ENCODE results near the gene NUDC.

Gene NUDC

GRCh38 chr1:26923711-26924110 is 2.2 kb downstream of the NUDC start:
- Histone ChIP-seq H3K4me1 (ENCODE audit: control insufficient read depth in 2 of 2, insufficient read depth in 2 of 2, low read length in 2 of 2) (peaks cover 19% of the 10 kb centered on the region in 2 donors), H3K36me3 (ENCODE audit: control insufficient read depth in 2 of 2, insufficient read depth in 2 of 2, low read length in 2 of 2) (peaks cover 17 to 25% of the 10 kb centered on the region in 2 donors), H3K4me3 (ENCODE audit: low read length in 2 of 2) (no peak overlapping the region)

GRCh38 chr1:26932531-26932930 is 11.0 kb downstream of the NUDC start:
- Histone ChIP-seq H3K4me3 (ENCODE audit: low read length in 2 of 2) (no peak overlapping the region), H3K9ac (ENCODE audit: low read depth in 1 of 2, low read length in 2 of 2) (no peak overlapping the region), H3K27ac (ENCODE audit: low read depth in 2 of 2, low read length in 2 of 2) (no peak overlapping the region), H3K9me3 (ENCODE audit: control insufficient read depth in 2 of 2, low read length in 2 of 2) (no peaks in the 10 kb centered on the region), H3K36me3 (ENCODE audit: control insufficient read depth in 2 of 2, insufficient read depth in 2 of 2, low read length in 2 of 2) (peaks cover 28 to 33% of the 10 kb centered on the region in 2 donors), H3K4me1 (ENCODE audit: control insufficient read depth in 2 of 2, insufficient read depth in 2 of 2, low read length in 2 of 2) (no peaks in the 10 kb centered on the region), H3K27me3 (ENCODE audit: control insufficient read depth in 2 of 2, insufficient read depth in 2 of 2, low read length in 2 of 2) (no peaks in the 10 kb centered on the region)

More at GRCh38 chr1:26923711-26924110, 2.2 kb downstream of the NUDC start:
- Histone ChIP-seq H3K9ac (ENCODE audit: low read depth in 1 of 2, low read length in 2 of 2) (no peak overlapping the region), H3K27ac (ENCODE audit: low read depth in 2 of 2, low read length in 2 of 2) (no peak overlapping the region), H3K9me3 (ENCODE audit: control insufficient read depth in 2 of 2, low read length in 2 of 2) (no peaks in the 10 kb centered on the region), H3K27me3 (ENCODE audit: control insufficient read depth in 2 of 2, insufficient read depth in 2 of 2, low read length in 2 of 2) (no peaks in the 10 kb centered on the region)

- H3K27ac ChIP-seq (ENCODE audit: low read depth in 2 of 2, low read length in 2 of 2): no peak overlapping the region
- H3K4me3 ChIP-seq (ENCODE audit: low read length in 2 of 2): no peak overlapping the region
- H3K9ac ChIP-seq (ENCODE audit: low read depth in 1 of 2, low read length in 2 of 2): no peak overlapping the region
- no peaks in the 10 kb centered on the region for H3K27me3 ChIP-seq (ENCODE audit: control insufficient read depth in 2 of 2, insufficient read depth in 2 of 2, low read length in 2 of 2)
- H3K9me3 ChIP-seq (ENCODE audit: control insufficient read depth in 2 of 2, low read length in 2 of 2): no peaks in the 10 kb centered on the region
- H3K4me1 ChIP-seq (ENCODE audit: control insufficient read depth in 2 of 2, insufficient read depth in 2 of 2, low read length in 2 of 2): no peaks in the 10 kb centered on the region
- H3K36me3 ChIP-seq (ENCODE audit: control insufficient read depth in 2 of 2, insufficient read depth in 2 of 2, low read length in 2 of 2): peaks cover 20 to 36% of the 10 kb centered on the region in 2 donors
Measured at GRCh38 chr1:26936823-26937222, 15.3 kb downstream of the NUDC start.

GRCh38 chr1:26938004-26938658 is 16.6 kb downstream of the NUDC start:
- Histone ChIP-seq H3K4me3 (ENCODE audit: low read length in 2 of 2) (no peak overlapping the region), H3K27me3 (ENCODE audit: control insufficient read depth in 2 of 2, insufficient read depth in 2 of 2, low read length in 2 of 2) (no peaks in the 10 kb centered on the region), H3K9me3 (ENCODE audit: control insufficient read depth in 2 of 2, low read length in 2 of 2) (no peaks in the 10 kb centered on the region), H3K36me3 (ENCODE audit: control insufficient read depth in 2 of 2, insufficient read depth in 2 of 2, low read length in 2 of 2) (peaks cover 32 to 44% of the 10 kb centered on the region in 2 donors), H3K4me1 (ENCODE audit: control insufficient read depth in 2 of 2, insufficient read depth in 2 of 2, low read length in 2 of 2) (no peaks in the 10 kb centered on the region), H3K9ac (ENCODE audit: low read depth in 1 of 2, low read length in 2 of 2) (no peak overlapping the region), H3K27ac (ENCODE audit: low read depth in 2 of 2, low read length in 2 of 2) (no peak overlapping the region)

- no peak overlapping the region for H3K9ac ChIP-seq (ENCODE audit: low read depth in 1 of 2, low read length in 2 of 2)
- H3K27me3 ChIP-seq (ENCODE audit: control insufficient read depth in 2 of 2, insufficient read depth in 2 of 2, low read length in 2 of 2): no peaks in the 10 kb centered on the region
- H3K9me3 ChIP-seq (ENCODE audit: control insufficient read depth in 2 of 2, low read length in 2 of 2): no peaks in the 10 kb centered on the region
- H3K36me3 ChIP-seq (ENCODE audit: control insufficient read depth in 2 of 2, insufficient read depth in 2 of 2, low read length in 2 of 2): peaks cover 36 to 48% of the 10 kb centered on the region in 2 donors
- H3K4me3 ChIP-seq (ENCODE audit: low read length in 2 of 2): no peak overlapping the region
- H3K27ac ChIP-seq (ENCODE audit: low read depth in 2 of 2, low read length in 2 of 2): no peak overlapping the region
- no peaks in the 10 kb centered on the region for H3K4me1 ChIP-seq (ENCODE audit: control insufficient read depth in 2 of 2, insufficient read depth in 2 of 2, low read length in 2 of 2)
Measured at GRCh38 chr1:26938659-26939025, 17.1 kb downstream of the NUDC start.

GRCh38 chr1:26941311-26941710 is 19.8 kb downstream of the NUDC start:
- H3K36me3 ChIP-seq (ENCODE audit: control insufficient read depth in 2 of 2, insufficient read depth in 2 of 2, low read length in 2 of 2): peaks cover 38 to 57% of the 10 kb centered on the region in 2 donors

GRCh38 chr1:26942656-26943055 is 21.1 kb downstream of the NUDC start:
- Histone ChIP-seq H3K36me3 (ENCODE audit: control insufficient read depth in 2 of 2, insufficient read depth in 2 of 2, low read length in 2 of 2) (peaks cover 41 to 59% of the 10 kb centered on the region in 2 donors), H3K4me3 (ENCODE audit: low read length in 2 of 2) (no peak overlapping the region)

More at GRCh38 chr1:26941311-26941710, 19.8 kb downstream of the NUDC start:
- Histone ChIP-seq H3K27ac (ENCODE audit: low read depth in 2 of 2, low read length in 2 of 2) (no peak overlapping the region), H3K27me3 (ENCODE audit: control insufficient read depth in 2 of 2, insufficient read depth in 2 of 2, low read length in 2 of 2) (no peaks in the 10 kb centered on the region), H3K4me3 (ENCODE audit: low read length in 2 of 2) (no peak overlapping the region), H3K4me1 (ENCODE audit: control insufficient read depth in 2 of 2, insufficient read depth in 2 of 2, low read length in 2 of 2) (peaks cover 7 to 14% of the 10 kb centered on the region in 2 donors), H3K9me3 (ENCODE audit: control insufficient read depth in 2 of 2, low read length in 2 of 2) (no peaks in the 10 kb centered on the region), H3K9ac (ENCODE audit: low read depth in 1 of 2, low read length in 2 of 2) (no peak overlapping the region)

GRCh38 chr1:26945138-26945537 is 23.6 kb downstream of the NUDC start:
- H3K4me1 ChIP-seq (ENCODE audit: control insufficient read depth in 2 of 2, insufficient read depth in 2 of 2, low read length in 2 of 2): peaks cover 10 to 17% of the 10 kb centered on the region in 2 donors
- H3K9ac ChIP-seq (ENCODE audit: low read depth in 1 of 2, low read length in 2 of 2): peak overlapping the region; percentile 13 to 26
- H3K27ac ChIP-seq (ENCODE audit: low read depth in 2 of 2, low read length in 2 of 2): peak overlapping the region; percentile 16 to 66

More at GRCh38 chr1:26942656-26943055, 21.1 kb downstream of the NUDC start:
- Histone ChIP-seq H3K27me3 (ENCODE audit: control insufficient read depth in 2 of 2, insufficient read depth in 2 of 2, low read length in 2 of 2) (no peaks in the 10 kb centered on the region), H3K4me1 (ENCODE audit: control insufficient read depth in 2 of 2, insufficient read depth in 2 of 2, low read length in 2 of 2) (peaks cover 10 to 17% of the 10 kb centered on the region in 2 donors), H3K27ac (ENCODE audit: low read depth in 2 of 2, low read length in 2 of 2) (no peak overlapping the region), H3K9me3 (ENCODE audit: control insufficient read depth in 2 of 2, low read length in 2 of 2) (no peaks in the 10 kb centered on the region), H3K9ac (ENCODE audit: low read depth in 1 of 2, low read length in 2 of 2) (no peak overlapping the region)

GRCh38 chr1:26945728-26946127 is 24.2 kb downstream of the NUDC start:
- H3K36me3 ChIP-seq (ENCODE audit: control insufficient read depth in 2 of 2, insufficient read depth in 2 of 2, low read length in 2 of 2): peaks cover 47 to 65% of the 10 kb centered on the region in 2 donors
- peak overlapping the region; percentile 66 to 67 for H3K27ac ChIP-seq (ENCODE audit: low read depth in 2 of 2, low read length in 2 of 2)
- H3K4me3 ChIP-seq (ENCODE audit: low read length in 2 of 2): peak overlapping the region in 1 of 2 donors; percentile 26
- peaks cover 10 to 17% of the 10 kb centered on the region in 2 donors for H3K4me1 ChIP-seq (ENCODE audit: control insufficient read depth in 2 of 2, insufficient read depth in 2 of 2, low read length in 2 of 2)
- no peaks in the 10 kb centered on the region for H3K9me3 ChIP-seq (ENCODE audit: control insufficient read depth in 2 of 2, low read length in 2 of 2)
- peak overlapping the region; percentile 13 to 26 for H3K9ac ChIP-seq (ENCODE audit: low read depth in 1 of 2, low read length in 2 of 2)
- no peaks in the 10 kb centered on the region for H3K27me3 ChIP-seq (ENCODE audit: control insufficient read depth in 2 of 2, insufficient read depth in 2 of 2, low read length in 2 of 2)

More at GRCh38 chr1:26945138-26945537, 23.6 kb downstream of the NUDC start:
- Histone ChIP-seq H3K36me3 (ENCODE audit: control insufficient read depth in 2 of 2, insufficient read depth in 2 of 2, low read length in 2 of 2) (peaks cover 42 to 62% of the 10 kb centered on the region in 2 donors), H3K4me3 (ENCODE audit: low read length in 2 of 2) (no peak overlapping the region), H3K27me3 (ENCODE audit: control insufficient read depth in 2 of 2, insufficient read depth in 2 of 2, low read length in 2 of 2) (no peaks in the 10 kb centered on the region), H3K9me3 (ENCODE audit: control insufficient read depth in 2 of 2, low read length in 2 of 2) (no peaks in the 10 kb centered on the region)

- Histone ChIP-seq H3K4me1 (ENCODE audit: control insufficient read depth in 2 of 2, insufficient read depth in 2 of 2, low read length in 2 of 2) (peaks cover 10 to 17% of the 10 kb centered on the region in 2 donors), H3K4me3 (ENCODE audit: low read length in 2 of 2) (no peak overlapping the region), H3K27ac (ENCODE audit: low read depth in 2 of 2, low read length in 2 of 2) (peak overlapping the region; percentile 66 to 67), H3K36me3 (ENCODE audit: control insufficient read depth in 2 of 2, insufficient read depth in 2 of 2, low read length in 2 of 2) (peaks cover 52 to 67% of the 10 kb centered on the region in 2 donors), H3K9me3 (ENCODE audit: control insufficient read depth in 2 of 2, low read length in 2 of 2) (no peaks in the 10 kb centered on the region), H3K9ac (ENCODE audit: low read depth in 1 of 2, low read length in 2 of 2) (peak overlapping the region in 1 of 2 donors; percentile 45), H3K27me3 (ENCODE audit: control insufficient read depth in 2 of 2, insufficient read depth in 2 of 2, low read length in 2 of 2) (no peaks in the 10 kb centered on the region)
Measured at GRCh38 chr1:26946270-26946669, 24.7 kb downstream of the NUDC start.

All from mucosa of rectum (tissue), 2 donors.